CD4-positive, alpha-beta T cell treated with Interleukin-21 for 1 hour (primary cell): Measurements from ENCODE around the gene ZNF516.

Source experiments
- DNase-seq: peaks from one replicate; pipeline ENCODE4 v3.0.0-alpha.2; 2020

ZNF516 gene

DNA sequence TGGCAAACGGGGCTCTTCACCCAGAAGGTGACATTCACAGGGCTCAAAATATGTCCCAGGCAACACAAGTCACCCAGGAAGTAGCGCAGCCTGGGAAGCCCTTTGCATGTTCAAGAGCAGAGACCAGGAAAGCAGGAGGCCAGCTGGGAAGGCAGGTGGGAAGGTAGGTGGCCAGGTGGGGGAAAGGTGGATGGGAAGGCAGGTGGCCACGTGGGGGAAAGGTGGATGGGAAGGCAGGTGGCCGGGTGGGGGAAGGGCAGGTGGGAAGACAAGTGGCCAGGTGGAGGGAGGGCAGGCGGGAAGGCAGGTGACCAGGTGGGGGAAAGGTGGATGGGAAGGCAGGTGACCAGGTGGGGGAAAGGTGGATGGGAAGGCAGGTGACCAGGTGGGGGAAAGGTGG, 102.7 kb downstream of the ZNF516 start:
- no peak for DNase-seq

DNA sequence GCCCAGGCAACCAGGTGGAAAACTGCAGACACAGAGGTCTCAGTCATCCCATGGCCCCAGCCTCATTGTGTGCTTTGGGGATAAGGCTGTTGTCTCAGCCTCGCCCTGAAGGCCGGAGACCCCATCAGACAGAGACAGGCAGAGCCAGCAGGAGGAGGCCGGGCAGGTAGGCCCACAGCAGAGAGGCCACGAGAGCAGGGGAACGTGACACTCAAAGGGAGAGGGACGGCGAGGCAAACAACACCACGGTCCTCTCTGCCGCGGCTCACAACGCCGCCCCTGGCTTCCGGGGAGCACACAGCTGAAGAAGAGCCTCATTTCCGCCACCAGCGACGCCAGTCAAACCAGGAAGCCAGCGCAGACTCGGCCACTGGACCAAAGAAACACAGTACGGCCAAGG, 103.3 kb downstream of the ZNF516 start:
- DNase-seq, result no peak

DNA sequence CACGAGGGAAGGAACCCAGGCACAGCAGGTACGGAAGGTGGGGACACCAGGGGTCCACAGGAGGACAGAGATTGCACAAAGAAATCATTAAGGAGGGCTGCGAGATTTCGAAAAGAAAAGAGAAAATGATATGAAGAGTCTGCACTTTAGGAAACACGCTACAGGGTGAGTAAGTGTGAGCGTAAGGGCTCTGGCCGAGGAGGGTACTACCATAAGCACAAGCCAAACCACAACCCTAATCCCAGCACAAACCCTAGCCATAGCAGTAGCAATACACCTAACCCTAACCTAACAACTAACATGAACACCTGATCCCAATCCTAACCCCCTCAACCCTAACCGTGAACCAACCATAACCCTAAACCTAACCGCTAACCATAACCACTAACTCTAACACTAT, 104.0 kb downstream of the ZNF516 start:
- DNase-seq, result no peak

DNA sequence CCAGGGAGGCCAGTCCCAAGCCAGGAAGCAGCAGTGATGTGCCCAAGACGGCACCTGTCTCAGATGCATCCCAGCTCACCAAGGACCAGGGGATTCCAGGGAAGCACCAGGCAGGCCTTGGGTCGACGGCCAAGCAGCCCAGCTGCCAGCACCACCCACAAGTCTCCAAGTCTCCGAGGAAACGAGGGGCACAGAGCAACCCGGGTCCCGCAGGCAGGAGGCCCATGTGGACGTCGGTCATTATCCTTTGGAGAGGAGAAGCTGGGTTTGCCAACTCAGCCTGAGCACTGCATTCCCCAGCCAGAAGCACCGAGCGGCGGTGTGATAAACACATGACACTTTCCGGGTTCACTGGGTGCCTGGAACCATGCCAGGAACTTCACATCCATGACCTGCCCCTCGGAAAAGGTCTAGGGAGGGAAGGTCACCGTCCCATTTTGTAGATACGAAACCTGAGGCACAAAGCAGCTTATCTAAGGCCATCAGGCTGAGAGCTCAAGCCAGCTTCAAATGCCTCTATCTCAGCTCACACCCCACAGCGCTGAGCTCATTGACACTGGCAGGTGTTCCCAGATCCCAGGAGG, 104.5 kb downstream of the ZNF516 start:
- DNase-seq, result no peak

DNA sequence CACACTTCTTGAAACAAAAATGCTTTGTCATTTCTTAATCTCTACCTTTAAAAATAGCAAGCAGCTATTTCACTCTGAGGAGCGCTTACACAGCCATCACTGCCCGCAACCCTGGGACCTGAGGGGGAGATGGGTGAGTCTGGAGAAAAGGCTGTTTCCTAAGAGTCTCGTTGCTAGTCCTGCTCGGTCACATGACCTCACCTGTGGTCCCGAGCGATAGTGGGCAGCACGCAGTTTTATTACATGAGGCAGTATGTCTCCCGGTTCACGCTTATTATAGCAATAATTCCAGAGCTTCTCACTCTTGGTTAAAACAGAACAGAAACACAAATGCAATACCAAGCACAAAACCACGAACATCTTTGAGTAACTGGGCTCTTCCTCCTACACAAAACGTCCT, 105.3 kb downstream of the ZNF516 start:
- no peak for DNase-seq

DNA sequence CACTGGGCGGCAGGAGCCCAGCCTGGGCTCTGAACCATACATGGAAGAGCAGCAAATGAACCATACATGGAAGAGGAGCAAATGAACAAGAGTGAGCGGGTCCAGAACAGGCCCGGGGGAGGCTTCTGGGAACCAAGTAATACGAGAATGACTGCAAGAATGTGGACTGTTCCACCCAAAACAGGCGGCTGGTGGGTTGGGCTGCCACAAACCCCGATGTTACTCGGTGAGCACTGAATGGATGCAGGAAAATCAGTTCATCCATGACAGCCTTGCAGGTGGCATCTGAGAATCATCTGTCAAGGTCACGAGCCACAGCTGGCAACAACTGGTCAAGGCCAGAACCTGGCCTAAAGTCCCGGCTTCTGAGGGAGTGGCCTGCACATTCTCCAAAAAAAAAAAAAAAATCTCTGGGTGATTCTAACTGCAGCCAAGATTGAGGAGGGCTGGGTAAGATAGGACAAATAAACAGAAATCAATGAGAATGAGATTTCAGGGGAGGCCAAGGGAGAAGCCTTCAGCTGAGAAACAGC, 106.1 kb downstream of the ZNF516 start:
- DNase-seq, result no peak

DNA sequence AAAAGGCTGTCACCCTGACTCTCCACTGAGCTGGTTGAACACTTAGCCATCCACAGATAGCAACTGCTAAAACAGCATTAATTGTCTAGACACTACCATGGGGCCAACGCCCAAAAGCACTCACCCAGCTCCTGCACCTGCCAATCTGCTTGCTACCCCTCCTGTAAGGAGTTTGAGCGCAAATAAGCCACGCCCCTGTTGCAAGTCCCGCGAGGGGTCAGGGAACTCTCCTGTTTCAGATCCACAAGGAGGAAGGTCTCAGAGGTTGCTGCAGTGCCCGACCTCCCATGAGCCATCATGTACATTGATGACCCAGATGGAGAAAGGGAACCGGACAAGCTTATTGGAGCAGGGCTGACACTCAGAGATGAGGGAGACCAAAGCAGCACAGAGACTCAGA, 106.8 kb downstream of the ZNF516 start:
- no peak for DNase-seq

DNA sequence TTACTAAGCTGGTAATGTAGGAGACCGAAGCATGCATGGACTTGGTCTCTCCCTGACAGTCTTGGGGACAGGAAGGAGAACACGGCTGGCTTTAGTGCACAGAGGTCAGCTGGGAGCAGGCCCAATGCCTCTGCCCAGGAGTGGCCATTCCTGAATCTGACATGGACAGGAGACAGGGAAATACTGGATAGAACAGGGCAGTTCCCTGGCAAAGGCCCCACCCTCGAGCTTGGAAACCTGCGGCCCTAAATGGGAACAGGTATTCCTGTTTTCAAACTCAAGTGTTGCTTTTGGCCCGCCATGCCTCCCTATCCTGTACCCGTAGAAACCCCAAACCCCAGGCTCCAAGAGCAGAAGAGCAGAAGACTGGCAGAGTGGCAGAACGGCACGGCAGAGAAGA, 107.4 kb downstream of the ZNF516 start:
- DNase-seq, result no peak

DNA sequence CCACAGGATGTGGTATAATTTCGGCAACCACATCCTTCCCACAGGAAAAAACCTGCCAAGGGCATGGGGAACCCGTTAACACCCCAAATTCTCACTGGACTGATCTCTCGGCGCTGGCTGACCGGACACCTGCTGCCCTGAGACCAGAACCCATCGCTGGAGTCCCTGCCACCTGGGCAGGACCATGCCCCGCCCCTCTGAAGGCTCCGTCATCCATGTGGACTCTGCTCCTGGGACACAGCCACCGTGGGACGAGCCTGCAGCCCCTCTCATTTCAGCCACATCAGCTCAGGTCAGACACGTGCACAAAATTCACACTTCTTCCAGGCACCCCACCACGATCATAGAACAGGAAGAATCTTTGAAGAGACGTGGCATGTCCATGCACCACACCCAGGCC, 108.2 kb downstream of the ZNF516 start:
- no peak for DNase-seq

DNA sequence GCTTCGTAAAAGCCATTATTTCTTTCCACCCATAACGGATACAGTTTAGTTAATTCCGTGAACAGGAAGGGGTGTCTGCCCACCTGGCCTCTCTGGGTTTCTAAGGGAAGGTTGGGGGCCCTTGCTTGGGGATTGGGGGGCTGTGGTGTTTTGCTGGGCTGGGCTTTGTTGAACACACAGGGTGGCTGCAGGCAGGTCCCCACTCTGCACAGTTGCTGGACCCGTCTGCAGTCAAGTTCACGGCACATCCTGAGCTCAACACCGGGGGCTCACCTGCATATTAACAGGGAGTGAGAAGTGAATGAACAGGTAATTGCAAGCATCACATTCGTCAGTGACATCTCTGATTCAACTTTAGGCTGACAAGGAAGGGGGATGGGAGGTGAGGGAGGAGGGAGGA, 109.0 kb downstream of the ZNF516 start:
- no peak for DNase-seq

DNA sequence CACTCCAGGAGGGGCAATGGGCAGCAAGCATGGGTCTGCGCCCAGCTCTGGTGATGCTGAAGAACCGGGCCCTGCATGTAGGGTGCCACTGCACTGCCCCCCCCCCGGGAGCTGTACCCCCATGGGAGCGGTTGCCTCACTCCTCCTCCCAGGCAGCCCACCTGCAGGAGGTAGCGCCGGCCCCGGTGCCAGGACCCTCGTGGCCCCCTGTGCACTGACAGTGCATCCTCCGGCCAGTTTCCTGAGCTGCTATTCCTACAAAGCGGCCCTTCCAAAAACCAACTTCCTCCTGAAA, 109.4 kb downstream of the ZNF516 start:
- no peak for DNase-seq

DNA sequence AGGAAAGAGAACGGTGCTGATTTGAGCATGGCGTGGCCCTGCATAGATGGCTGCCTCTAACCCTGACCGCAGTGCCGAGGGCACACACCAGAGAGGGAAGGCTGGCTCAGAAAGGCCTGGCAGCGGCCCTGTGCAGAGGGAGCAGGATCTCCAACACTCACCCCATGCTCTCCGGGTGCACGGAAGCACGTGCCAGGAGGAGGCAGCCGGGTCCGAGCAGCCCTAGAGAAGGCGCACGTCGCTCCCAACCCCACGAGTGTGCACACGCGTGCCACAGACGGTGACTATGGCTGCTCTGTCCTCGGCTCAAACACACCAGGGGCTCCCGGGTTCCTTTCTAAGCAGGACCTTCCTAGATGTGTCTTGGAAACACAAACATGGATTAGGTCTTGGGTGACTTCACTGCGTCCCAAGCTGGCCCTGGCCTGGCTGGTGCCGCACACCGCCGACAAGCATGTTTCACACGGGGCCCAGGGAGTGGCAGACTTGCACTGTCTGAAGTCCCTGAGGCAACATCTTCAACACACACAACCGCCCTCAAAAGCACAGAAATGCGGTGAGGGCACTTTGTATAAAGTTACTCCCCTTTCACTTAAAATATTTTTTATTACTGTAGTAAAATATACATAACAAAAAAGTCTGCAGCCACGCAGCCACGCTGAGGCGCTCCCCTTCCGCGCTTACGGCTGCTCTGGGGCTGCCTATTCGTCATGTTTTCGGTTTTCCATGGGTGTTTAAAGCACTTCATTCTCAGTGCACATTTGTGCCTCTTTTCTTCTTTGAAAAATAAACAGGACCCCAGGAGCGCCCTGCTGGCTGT, 110.0 kb downstream of the ZNF516 start:
- no peak for DNase-seq

DNA sequence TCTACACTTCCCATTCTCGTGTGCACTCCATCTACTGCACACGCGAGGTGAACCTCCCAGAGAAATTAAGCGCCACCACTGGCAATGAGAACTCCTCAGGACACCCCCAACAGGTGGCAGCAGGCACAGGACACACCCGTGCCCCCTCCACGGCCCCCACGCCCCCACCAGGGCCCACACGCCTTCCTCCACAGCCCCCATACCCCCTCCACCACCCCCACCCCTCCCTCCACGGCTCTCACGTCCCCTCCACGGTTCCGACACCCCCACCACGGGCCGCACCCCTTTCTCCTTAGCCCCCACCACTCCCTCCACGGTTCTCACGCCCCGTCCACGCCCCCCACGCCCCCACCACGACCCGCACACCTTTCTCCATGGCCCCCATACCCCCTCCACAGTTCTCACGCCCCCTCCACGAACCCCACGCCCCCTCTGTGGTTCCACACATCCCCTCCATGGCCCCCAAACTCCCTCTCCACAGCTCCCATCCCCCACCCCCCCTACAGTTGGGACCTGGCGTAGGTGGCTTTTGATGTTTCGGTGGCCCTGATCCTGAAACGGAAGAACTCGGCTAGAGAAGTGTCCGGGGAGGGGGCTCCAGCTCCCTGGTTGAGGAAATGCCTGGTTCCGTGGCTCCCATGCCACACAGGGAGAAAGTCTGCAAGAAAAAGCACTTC, 110.8 kb downstream of the ZNF516 start:
- no peak for DNase-seq

DNA sequence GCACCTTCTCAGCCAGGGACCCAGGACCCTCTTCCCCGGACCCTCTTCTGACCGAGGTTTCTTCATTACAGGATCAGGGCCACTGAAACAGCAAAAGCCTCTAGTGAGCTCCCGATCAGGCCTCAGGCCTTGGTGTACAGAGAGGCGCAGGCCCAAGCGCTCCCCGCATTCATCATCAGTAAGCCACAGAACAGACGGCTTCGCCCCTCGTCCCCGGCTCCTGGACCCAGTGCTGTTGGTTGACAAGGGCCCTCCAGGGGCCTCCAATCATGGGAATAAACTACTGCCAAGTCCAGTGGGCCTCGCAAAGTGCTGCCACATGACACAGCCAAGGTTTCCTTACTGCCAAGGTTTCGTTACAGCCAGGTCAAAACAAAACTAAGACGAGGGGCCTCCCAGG, 111.4 kb downstream of the ZNF516 start:
- DNase-seq, result no peak

DNA sequence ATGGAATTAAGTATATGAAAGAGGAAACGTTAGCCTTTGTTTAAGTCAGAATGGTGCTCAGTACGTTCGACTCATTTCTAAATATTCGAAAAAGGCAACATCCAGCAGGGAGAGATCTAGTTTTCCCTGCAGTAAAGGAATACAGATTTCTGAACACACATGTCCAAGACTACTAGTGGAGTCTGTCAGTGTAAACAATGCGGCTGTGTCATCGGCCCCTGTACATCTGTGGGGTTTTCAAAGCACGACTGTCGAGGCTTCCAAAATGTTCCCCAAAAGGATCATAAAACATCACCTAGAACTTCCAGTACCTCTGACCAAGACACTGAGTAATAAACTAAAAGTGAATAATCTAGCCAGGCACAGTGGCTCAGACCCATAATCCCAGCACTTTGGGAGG, 112.8 kb downstream of the ZNF516 start:
- no peak for DNase-seq

DNA sequence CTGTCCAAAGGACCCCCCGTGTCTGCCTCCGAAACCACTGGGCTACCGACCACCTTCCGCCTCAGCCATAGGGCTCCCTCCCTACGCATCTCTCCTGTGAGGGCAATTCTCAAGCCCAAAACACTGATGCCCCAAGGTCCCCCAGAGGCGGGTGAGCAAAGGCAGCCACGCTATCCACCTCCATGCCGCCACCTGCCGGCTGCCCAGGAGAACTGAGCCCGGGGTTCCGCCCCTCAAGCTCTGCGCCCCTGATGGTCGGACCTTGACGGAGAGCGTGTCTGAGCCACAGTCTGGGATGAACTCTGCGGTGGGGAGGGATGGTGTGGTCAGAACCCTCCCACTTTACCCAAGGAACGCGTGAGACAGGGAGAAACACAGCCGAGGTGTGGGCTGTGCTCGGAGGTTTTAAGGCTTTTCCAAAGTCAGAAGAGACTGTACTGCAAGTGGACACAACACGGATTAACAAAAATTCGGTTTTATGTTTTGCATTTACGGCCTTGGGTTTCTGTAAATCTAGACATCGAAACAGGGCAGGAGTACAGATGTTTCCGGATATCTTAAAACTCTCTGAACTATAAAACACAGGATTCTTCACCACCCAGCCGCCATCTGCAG, 114.1 kb downstream of the ZNF516 start:
- no peak for DNase-seq

DNA sequence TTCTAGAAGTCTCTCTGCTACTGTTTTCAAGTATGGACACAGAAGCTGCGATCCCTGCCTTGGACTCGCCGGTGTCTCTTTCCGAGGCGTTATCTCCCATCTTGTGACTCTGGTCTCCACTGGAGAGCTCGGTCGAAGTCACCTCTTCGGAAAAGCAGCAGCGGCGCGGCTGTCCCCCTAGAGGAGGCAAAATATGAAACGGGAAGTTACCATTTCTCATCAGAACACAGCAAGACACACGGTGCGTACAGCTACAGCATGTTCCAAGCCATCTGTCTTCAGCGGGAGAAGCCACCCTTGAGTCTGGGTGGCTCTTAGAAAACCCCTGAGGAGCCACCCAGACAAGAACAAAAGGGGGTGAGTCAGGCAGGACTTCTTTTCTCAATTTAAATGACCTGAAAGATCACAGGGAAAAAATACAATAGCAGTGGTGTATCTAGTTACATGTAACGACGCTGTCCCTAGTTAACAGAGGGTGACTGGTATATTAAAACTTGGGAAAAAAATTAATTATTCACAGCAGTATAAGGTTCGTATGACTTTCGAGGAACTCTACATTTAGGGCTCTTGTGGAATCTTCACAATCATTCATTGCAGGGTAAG, 114.8 kb downstream of the ZNF516 start:
- DNase-seq, result no peak

DNA sequence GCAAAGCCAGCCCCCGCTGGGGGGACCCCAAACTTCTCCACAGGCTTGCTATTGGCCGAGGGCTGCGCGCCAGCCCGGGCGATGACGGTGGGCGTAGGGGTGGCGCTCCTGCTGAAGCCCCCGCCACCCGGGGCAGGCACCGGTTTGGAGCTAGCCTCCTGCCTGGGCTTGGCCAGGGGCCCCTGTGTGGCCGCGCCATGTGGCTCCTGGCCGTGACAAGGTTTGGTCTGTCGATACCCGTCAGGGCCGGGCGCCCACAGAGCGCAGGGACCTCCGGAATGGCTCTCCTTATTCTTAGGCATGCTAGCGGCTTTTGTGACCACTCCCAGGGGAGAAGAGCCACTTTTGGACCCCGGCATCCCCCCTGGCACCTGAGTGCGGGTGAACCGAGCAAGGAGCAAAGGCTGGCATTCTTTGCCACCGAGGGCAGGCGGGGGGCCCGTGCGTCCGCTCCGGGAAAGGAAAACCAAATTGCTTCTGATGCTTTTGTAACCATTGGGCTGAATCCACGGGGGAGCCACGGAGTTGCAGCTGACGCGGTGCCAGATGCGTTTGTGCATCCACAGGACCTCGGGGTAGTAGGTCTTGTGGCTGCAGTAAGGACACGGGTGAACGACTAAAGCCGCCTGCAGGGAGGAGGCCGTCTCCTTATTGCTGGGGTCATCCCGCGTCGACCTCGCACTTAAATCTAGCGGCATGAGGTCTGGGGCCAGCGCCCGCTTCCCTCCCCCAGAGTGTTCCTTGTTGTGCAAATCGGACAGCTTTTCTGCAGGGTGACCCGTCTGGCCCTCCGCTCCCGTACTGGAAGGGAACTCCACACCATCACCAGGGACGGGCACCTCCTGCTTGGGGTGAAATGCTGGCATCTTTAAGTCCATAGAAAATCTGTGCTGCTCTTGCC, 115.6 kb downstream of the ZNF516 start:
- DNase-seq, result no peak

DNA sequence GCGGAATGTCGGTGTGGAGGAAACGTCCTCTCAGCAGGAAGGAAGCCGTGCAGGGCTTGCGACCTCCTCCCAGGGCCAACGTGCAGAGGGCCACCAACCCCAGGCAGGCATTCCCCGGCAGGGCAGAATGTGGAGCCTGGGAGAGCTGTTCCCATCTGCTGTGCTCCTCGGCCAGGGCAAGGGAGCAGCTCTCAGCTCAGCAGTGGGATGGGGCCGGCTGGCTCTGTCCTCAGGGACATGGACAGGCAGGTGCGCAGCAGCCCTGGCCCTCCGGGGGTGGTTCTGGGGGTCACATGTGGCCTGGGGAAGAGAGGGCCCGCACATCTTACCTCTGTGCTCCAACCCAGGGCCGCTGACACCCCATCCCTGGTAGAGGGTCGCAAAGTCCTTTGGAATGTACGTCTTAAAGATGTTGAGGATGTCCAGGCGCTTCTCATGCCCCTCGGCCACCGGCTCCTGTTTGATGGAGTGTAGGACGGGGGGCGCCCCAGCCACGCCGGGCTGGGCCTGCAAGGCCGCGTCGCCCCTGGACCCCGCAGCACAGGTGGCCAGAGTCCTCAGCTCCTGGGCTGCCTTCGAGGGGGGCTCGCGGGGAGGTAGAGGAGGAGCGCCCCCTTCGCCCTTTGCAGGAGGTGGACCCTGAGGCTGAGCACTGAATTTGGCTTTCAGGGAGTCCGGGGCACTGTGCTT, 116.4 kb downstream of the ZNF516 start:
- no peak for DNase-seq

DNA sequence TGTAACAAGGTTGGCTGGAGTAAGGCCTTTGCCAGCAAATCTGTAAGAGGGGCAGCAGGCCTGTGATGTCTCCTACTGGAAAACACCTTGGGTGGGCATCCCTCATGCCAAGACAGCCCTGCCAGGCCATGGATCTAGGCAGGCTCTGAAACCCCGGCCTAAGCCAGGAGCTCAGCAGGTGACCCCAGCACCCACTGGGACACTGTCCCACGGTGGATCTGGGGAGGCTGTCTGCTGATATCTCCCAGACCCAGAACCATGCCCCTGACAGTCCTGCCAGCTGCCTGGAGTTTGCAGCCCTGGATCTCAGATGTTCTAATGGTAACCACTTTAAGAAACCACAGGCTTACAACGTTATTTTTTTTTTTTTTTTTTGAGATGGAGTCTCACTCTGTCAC, 117.7 kb downstream of the ZNF516 start:
- no peak for DNase-seq

DNA sequence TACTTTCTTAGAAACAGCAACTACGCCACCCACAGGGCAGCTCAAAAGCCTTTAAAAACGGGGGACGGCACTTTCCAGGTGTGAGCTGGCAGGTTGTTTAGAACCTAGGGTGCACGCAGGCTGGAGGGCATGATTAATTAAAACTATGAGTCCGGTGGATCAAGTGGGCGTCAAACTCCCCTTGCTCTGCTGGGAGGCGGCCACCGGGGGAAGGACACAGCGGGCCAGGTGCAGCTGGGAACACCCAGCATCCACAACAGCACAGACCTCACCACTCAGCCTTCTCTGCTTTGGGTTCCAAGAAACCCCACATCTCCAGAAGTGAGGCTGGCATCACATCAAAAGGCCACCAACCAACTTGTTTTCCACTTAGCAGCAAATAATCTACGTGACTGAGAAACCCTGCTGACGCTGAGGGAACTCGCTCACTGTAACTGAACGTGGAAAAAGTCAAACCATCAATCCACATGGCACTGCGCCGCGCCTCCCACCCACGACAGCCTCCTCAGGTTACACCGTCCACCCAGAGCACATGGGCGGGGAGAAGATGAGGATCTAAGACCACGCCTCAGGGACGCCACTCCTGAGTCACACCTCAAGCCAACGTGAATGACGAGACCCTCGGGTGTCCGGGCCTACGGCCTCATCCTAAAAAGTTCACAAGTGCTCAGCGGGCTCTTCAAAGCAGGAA, 118.2 kb downstream of the ZNF516 start:
- DNase-seq, result no peak
